Subcutaneous abdominal adipose tissue (tissue), 5 donors: ENCODE measurements around the gene PNPLA6.

Experiments used
- H3K27ac ChIP-seq: one replicate; pipeline ENCODE4 v1.7.0; 2013; ENCODE audit warnings: low read depth, mild to moderate bottlenecking, inconsistent platforms, low read length, moderate library complexity
- H3K27me3 ChIP-seq, 5 donors: one replicate each; pipeline ENCODE4 v1.7.0; 2013; ENCODE audit warnings: low read length in 5 of 5, inconsistent platforms in 1 of 5; ENCODE audit not compliant: control insufficient read depth in 5 of 5, insufficient read depth in 4 of 5
- H3K36me3 ChIP-seq, 5 donors: one replicate each; pipeline ENCODE4 v1.7.0; 2013; ENCODE audit warnings: low read length in 5 of 5; ENCODE audit not compliant: control insufficient read depth in 5 of 5, insufficient read depth in 5 of 5
- H3K4me1 ChIP-seq, 5 donors: one replicate each; pipeline ENCODE4 v1.7.0; 2013; ENCODE audit warnings: low read length in 5 of 5, mild to moderate bottlenecking in 3 of 5, moderate library complexity in 1 of 5; ENCODE audit not compliant: control insufficient read depth in 5 of 5, insufficient read depth in 5 of 5
- H3K4me3 ChIP-seq, 5 donors: one replicate each; pipeline ENCODE4 v1.7.0; 2013; ENCODE audit warnings: low read length in 5 of 5, low read depth in 1 of 5
- H3K9ac ChIP-seq, 5 donors: one replicate each; pipeline ENCODE4 v1.7.0; 2013; ENCODE audit warnings: low read length in 5 of 5, mild to moderate bottlenecking in 4 of 5, moderate library complexity in 3 of 5
- H3K9me3 ChIP-seq, 5 donors: one replicate each; pipeline ENCODE4 v1.7.0; 2013; ENCODE audit warnings: low read length in 5 of 5; ENCODE audit not compliant: control insufficient read depth in 5 of 5
- donor health status: healthy.
- donor health status: healthy.
- donor health status: healthy.
- donor health status: healthy.
- donor health status: healthy.

Gene PNPLA6

DNA sequence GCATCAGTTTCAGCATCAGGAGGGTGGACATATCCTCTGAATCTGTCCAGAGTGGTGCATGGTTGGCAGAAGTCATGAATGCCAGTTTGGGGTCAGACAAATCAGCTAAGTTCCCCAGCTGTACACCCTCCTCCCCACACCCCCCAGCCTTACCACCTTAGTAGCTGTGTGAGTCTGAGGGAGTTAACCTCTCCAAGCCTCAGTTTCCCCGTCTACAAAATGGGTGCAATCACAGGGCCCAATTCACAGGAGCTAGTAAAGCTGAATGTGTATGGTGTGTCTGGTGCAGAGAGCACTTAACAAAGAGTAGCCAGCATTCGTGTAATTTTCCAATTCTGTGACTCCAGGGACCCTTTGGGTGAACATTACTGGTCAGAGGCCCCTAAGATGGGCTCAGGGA, 33.0 kb upstream of the PNPLA6 start:
- H3K27me3 ChIP-seq: peaks cover 8 to 33% (median 17%) of the 10 kb centered on the region in 5 donors

DNA sequence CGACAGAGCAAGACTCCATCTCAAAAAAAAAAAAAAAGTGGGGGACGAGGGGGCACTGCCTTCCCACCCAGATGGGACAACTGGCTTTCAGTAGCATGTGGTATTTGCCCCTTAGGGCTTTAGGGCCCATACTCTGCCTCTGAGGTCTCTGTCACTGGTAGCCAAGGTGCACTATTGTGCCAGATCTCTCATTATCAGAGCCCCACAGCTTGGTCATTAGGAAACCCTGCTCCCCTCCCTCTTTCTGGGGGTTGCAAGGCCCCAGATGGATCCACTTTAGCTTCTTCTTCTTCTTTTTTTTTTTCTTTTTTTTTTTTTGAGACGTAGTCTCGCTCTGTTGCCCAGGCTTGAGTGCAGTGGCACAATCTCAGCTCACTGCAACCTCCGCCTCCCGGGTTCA, 30.8 kb upstream of the PNPLA6 start:
- Histone ChIP-seq H3K4me3 (no peak overlapping the region), H3K27ac (no peak overlapping the region), H3K36me3 (no peaks in the 10 kb centered on the region), H3K9ac (no peak overlapping the region), H3K27me3 (peaks cover 8 to 32% (median 17%) of the 10 kb centered on the region in 5 donors), H3K9me3 (no peaks in the 10 kb centered on the region), H3K4me1 (peaks cover 0 to 23% (median 16%) of the 10 kb centered on the region in 5 donors)

More for the DNA sequence above, 33.0 kb upstream of the PNPLA6 start:
- Histone ChIP-seq H3K36me3 (no peaks in the 10 kb centered on the region), H3K27ac (no peak overlapping the region), H3K9me3 (no peaks in the 10 kb centered on the region), H3K4me1 (peaks cover 0 to 23% (median 16%) of the 10 kb centered on the region in 5 donors), H3K9ac (no peak overlapping the region), H3K4me3 (no peak overlapping the region)

DNA sequence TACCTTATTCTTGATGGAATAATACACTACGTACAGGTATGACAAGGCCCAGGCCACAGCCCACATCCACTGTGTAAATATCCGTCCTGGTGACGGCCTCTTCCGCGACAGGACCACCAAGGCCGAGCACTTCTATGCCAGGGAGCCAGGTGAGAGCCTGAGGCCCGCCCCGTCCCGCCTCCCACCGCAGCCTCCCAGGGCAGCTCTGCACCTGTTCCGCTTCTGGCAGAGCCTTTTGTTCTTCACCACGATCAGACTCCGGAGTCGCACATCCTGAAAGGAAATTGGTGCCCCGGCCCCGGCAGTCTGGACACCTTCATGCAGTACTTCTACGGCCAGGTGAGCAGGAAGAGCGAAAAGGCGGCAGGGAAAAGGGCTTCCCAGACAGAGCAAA, 30.2 kb upstream of the PNPLA6 start:
- H3K27ac ChIP-seq: no peak overlapping the region
- no peak overlapping the region for H3K4me3 ChIP-seq
- no peaks in the 10 kb centered on the region for H3K9me3 ChIP-seq
- H3K27me3 ChIP-seq: peaks cover 8 to 28% (median 17%) of the 10 kb centered on the region in 5 donors
- H3K4me1 ChIP-seq: peaks cover 0 to 23% (median 16%) of the 10 kb centered on the region in 5 donors
- H3K9ac ChIP-seq: no peak overlapping the region
- H3K36me3 ChIP-seq: no peaks in the 10 kb centered on the region

- H3K4me1 ChIP-seq: peaks cover 0 to 19% (median 12%) of the 10 kb centered on the region in 5 donors
- peak overlapping the region in 1 of 5 donors; percentile 24 for H3K4me3 ChIP-seq
- no peak overlapping the region for H3K9ac ChIP-seq
- no peaks in the 10 kb centered on the region for H3K9me3 ChIP-seq
- H3K27me3 ChIP-seq: peaks cover 8 to 24% (median 14%) of the 10 kb centered on the region in 5 donors
- no peaks in the 10 kb centered on the region for H3K36me3 ChIP-seq
- no peak overlapping the region for H3K27ac ChIP-seq
These were observed 29.7 kb upstream of the PNPLA6 start for GRCh38 chr19:7505682-7506384.

GRCh38 chr19:7506385-7507328, 28.9 kb upstream of the PNPLA6 start:
- Histone ChIP-seq H3K4me3 (peak overlapping the region in 1 of 5 donors; percentile 11), H3K36me3 (no peaks in the 10 kb centered on the region), H3K27me3 (peaks cover 8 to 17% (median 13%) of the 10 kb centered on the region in 5 donors), H3K27ac (no peak overlapping the region), H3K4me1 (peaks cover 0 to 12% (median 6%) of the 10 kb centered on the region in 5 donors), H3K9ac (no peak overlapping the region), H3K9me3 (no peaks in the 10 kb centered on the region)

DNA sequence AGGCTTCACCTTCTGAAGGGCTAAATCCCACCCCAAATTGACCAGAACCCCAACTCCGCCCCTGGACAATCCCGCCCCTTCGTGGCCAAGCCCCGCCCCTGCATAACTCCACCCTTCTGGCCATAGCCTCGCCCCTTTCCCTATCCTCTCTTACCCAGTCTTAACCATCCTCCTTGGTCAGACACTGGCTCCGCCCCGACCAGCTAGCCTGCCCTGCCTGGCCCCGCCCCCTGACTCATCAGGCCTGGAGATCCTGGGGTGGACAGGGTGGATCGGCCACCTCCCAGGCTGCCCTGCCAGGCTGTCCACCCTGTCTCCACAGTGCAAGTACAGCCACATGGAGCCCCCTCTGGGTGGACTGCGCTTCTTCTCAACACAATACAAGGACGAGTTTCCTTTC, 27.6 kb upstream of the PNPLA6 start:
- Histone ChIP-seq H3K4me3 (no peak overlapping the region), H3K4me1 (peaks cover 0 to 12% (median 6%) of the 10 kb centered on the region in 5 donors), H3K9ac (no peak overlapping the region), H3K27ac (no peak overlapping the region), H3K27me3 (peaks cover 3 to 11% (median 6%) of the 10 kb centered on the region in 5 donors), H3K36me3 (no peaks in the 10 kb centered on the region), H3K9me3 (no peaks in the 10 kb centered on the region)

DNA sequence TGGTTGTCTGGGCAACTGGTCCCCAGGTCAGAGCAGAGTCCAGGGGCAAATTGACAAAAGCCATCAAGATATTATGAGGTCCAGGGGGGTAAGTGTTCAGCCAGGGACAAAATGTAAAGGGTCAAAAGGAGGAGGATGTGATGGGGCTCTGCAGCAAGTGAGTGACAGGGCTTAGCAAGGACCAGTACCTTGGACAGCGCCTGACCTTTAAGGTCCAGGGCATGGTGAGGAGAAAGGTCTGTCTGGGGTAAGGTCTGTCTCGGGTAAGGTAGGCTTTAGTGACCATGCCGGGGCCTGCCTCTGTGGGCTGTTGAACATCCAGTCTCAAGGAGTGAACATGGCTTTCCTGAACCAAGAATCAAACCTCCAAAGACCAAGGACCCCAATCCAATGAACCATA, 25.9 kb upstream of the PNPLA6 start:
- Histone ChIP-seq H3K27ac (no peak overlapping the region), H3K36me3 (no peaks in the 10 kb centered on the region), H3K27me3 (peaks cover 3 to 8% (median 6%) of the 10 kb centered on the region in 5 donors), H3K4me3 (no peak overlapping the region), H3K9ac (no peak overlapping the region), H3K9me3 (no peaks in the 10 kb centered on the region), H3K4me1 (peaks cover 0 to 12% (median 6%) of the 10 kb centered on the region in 5 donors)

GRCh38 chr19:7512400-7512851, 23.1 kb upstream of the PNPLA6 start:
- H3K4me1 ChIP-seq: peaks cover 5 to 18% (median 17%) of the 10 kb centered on the region in 5 donors
- no peak overlapping the region for H3K9ac ChIP-seq
- H3K27me3 ChIP-seq: no peaks in the 10 kb centered on the region
- no peaks in the 10 kb centered on the region for H3K9me3 ChIP-seq
- H3K36me3 ChIP-seq: no peaks in the 10 kb centered on the region
- no peak overlapping the region for H3K27ac ChIP-seq
- no peak overlapping the region for H3K4me3 ChIP-seq

- Histone ChIP-seq H3K27me3 (no peaks in the 10 kb centered on the region), H3K9me3 (no peaks in the 10 kb centered on the region), H3K36me3 (peaks cover 0 to 1% (median 0%) of the 10 kb centered on the region in 5 donors), H3K4me1 (peaks cover 5 to 18% (median 17%) of the 10 kb centered on the region in 5 donors), H3K9ac (no peak overlapping the region), H3K4me3 (no peak overlapping the region), H3K27ac (no peak overlapping the region)
These were observed 21.5 kb upstream of the PNPLA6 start for GRCh38 chr19:7513809-7514642.
